H1 (cell line): ENCODE measurements around the gene SLC39A2. TPM values are rescaled to one million over a fixed set of nuclear protein-coding genes. Genes with fewer than 3 reads are reported as not detected.

Source experiments
- CHD2 ChIP-seq: IDR thresholded peaks from 2 replicates; pipeline ENCODE4 v1.6.1; 2012; ENCODE audit warnings: low read length, improper control_type of control experiment
- HDAC6 ChIP-seq: IDR thresholded peaks from one replicate; pipeline ENCODE4 v1.7.1; 2012; ENCODE audit warnings: low read depth, mild to moderate bottlenecking, inconsistent platforms, low read length, moderate library complexity
- RNF2 ChIP-seq: fragments of 200-900, 300-1000 bp; sonication (generic); IDR thresholded peaks from 2 replicates; pipeline ENCODE4 v1.7.1; 2016; ENCODE audit warnings: borderline replicate concordance, low read depth, mild to moderate bottlenecking, antibody characterized with exemption, low read length; ENCODE audit not compliant: poor library complexity, severe bottlenecking; ENCODE audit errors: missing control alignments
- SIX5 ChIP-seq: IDR thresholded peaks from 2 replicates; pipeline ENCODE4 v1.6.1; 2011; ENCODE audit warnings: mild to moderate bottlenecking, low read depth, low read length
- ZNF274 ChIP-seq: IDR thresholded peaks from 2 replicates; pipeline ENCODE4 v1.7.0; 2012; ENCODE audit warnings: low read length, borderline replicate concordance; ENCODE audit errors: extremely low read depth
- polyA plus RNA-seq, 7 experiments: library from polyadenylated mRNA; depleted of rRNA in 3 of 7; stranded (reverse) in 5 of 7; unstranded in 2 of 7; fragments of >200 nt in 5 of 7; fragments of 200-250 nt in 2 of 7; gene quantifications; 1 replicate in 5 of 7; 2 replicates in 1 of 7; 4 replicates in 1 of 7; pipeline versions ENCODE4 v1.2.1 to v1.2.3, GENCODE V29; 2011 to 2013; ENCODE audit warnings: missing spikeins in 2 of 7, mixed read lengths in 2 of 7
- total RNA-seq: library from RNA; stranded (reverse); fragmentation: NEBNext Ultra II Directional; extraction: Animal tissue kit (Norgen Biotek cat#: 25700); gene quantifications from 2 replicates; pipeline ENCODE4 v1.2.1, GENCODE V29; 2021

SLC39A2 gene
- total and polyA plus RNA-seq, 2 of the 8 experiments (the other 6 are each of a cell fraction or from before 2014, with no cell fraction given), result 0.14 to 0.22 TPM

- no peak for TF ChIP-seq ZNF274
- TF ChIP-seq SIX5, result no peak
- no peak for TF ChIP-seq CHD2
- no peak for TF ChIP-seq HDAC6
- no peak for TF ChIP-seq RNF2
Observed at GRCh38 chr14:21019366-21019765, 20.3 kb downstream of the SLC39A2 start (continued).
